ENCODE measurements around the gene GLT1D1. TPM values are rescaled to one million over a fixed set of nuclear protein-coding genes. Genes with fewer than 3 reads are reported as not detected.

Gene GLT1D1
- polyA plus RNA-seq, 3 donors = 40.6 to 55.6 (median 53.3) TPM

DNA sequence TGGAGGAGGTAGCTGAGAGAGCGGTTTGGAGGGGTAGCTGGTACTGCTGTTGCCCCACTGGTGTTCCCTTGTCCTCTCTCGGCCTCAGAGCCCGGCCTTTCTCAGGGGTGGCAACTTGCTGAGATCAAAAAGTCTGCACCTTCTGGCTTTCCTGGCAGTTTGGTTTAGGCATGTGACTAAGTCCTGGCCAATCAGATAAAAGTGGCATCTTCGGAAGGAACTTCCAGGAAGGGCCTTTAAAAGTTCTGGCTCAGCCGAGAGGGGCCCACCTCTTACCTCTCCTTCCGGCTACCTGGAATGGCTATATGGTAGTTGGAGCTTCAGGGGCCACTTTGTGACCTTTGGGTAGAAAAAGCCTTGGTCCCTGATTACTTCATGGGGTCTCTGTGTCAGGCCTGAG, 152.6 kb downstream of the GLT1D1 start:
- Mint-ChIP-seq H3K9me3 (peaks cover 1 to 14% (median 2%) of the 10 kb centered on the region in 7 donors), H3K27ac (no peak overlapping the region)
- no peak overlapping the region for H2AFZ ChIP-seq (ENCODE audit: insufficient read depth, low read depth, low read length, poor library complexity, severe bottlenecking)

DNA sequence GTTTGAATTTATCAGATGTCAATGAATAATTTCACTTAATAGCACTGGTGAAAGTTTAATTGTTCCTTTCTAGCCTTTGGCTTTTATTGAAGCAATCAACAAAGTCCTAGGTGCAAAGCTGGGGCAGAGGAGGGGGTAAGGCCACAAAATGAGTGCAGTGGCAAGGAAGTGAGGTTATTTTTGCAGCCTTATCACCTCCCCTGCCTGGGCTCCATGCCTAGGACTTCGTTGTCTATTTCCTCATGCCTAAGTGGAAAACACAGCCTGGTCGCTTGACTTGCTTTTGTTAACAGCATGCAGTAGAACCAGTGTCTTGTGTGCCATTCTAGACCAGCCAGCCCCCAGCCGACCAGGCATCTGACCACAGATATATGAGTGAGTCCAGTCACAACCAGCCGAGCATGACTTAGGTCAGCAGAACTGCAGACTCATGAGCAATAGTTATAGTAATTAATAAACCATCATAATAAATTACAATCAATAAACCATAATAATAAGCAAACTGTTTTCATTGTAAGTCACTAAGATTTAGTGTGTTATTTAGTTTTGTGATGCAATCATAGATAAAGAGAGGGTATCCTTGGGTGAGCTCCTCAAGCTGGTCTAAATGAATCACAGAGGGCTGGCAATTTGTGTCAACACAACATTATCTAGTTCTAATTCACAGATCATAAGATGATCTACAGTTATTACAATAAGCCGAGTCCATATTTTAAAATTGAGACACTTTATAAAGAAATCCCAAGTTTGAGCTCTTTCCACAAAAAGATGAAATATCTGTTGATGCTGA, 156.8 kb downstream of the GLT1D1 start:
- 33% methylated on average over 2 of the region's 5 CpGs for WGBS (ENCODE audit: insufficient coverage)
- intact Hi-C loops (cut with micrococcal nuclease) = no loop called here
- Mint-ChIP-seq H3K27ac (peak overlapping the region in 1 of 7 donors; percentile 26), H3K4me3 (no peak overlapping the region), H3K27me3 (ENCODE audit: low read depth in 3 of 3) (peaks cover 2 to 6% (median 3%) of the 10 kb centered on the region in 3 donors), H3K9me3 (peaks cover 0 to 10% (median 3%) of the 10 kb centered on the region in 7 donors), H3K4me1 (no peaks in the 10 kb centered on the region), H3K36me3 (no peaks in the 10 kb centered on the region)
- Histone ChIP-seq H3K9me3 (replicated peaks in 1 of 2; ENCODE audit: control insufficient read depth in 1 of 2, insufficient read depth in 1 of 2, low read length in 2 of 2) (no peaks in the 10 kb centered on the region), H3K27me3 (ENCODE audit: control insufficient read depth in 2 of 2, insufficient read depth in 2 of 2, low read length in 2 of 2) (no peaks in the 10 kb centered on the region), H2AFZ (ENCODE audit: insufficient read depth, low read depth, low read length, poor library complexity, severe bottlenecking) (no peak overlapping the region), H3K9ac (ENCODE audit: insufficient read depth, low read length, poor library complexity, severe bottlenecking) (no peak overlapping the region), H3K4me3 (replicated peaks in 1 of 3; ENCODE audit: low read depth in 2 of 3, low read length in 3 of 3) (no peak overlapping the region), H3K27ac (ENCODE audit: low read depth in 1 of 2, low read length in 2 of 2) (no peak overlapping the region), H3K4me2 (replicated peaks; ENCODE audit: extremely low read depth, low read length, poor library complexity, severe bottlenecking) (no peak overlapping the region), H3K79me2 (ENCODE audit: insufficient read depth, low read length) (no peaks in the 10 kb centered on the region), H4K20me1 (ENCODE audit: insufficient read depth, low read length) (no peaks in the 10 kb centered on the region), H3K36me3 (replicated peaks in 1 of 2; ENCODE audit: control insufficient read depth in 1 of 2, insufficient read depth in 2 of 2, low read length in 2 of 2) (no peaks in the 10 kb centered on the region), H3K4me1 (ENCODE audit: control insufficient read depth in 1 of 2, insufficient read depth in 2 of 2, low read length in 2 of 2) (no peaks in the 10 kb centered on the region)
- TF ChIP-seq, protein P1, sequence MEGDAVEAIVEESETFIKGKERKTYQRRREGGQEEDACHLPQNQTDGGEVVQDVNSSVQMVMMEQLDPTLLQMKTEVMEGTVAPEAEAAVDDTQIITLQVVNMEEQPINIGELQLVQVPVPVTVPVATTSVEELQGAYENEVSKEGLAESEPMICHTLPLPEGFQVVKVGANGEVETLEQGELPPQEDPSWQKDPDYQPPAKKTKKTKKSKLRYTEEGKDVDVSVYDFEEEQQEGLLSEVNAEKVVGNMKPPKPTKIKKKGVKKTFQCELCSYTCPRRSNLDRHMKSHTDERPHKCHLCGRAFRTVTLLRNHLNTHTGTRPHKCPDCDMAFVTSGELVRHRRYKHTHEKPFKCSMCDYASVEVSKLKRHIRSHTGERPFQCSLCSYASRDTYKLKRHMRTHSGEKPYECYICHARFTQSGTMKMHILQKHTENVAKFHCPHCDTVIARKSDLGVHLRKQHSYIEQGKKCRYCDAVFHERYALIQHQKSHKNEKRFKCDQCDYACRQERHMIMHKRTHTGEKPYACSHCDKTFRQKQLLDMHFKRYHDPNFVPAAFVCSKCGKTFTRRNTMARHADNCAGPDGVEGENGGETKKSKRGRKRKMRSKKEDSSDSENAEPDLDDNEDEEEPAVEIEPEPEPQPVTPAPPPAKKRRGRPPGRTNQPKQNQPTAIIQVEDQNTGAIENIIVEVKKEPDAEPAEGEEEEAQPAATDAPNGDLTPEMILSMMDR (IDR thresholded peaks at IDR 0.05) = no peak
- no peak for DNase-seq

More for the DNA sequence above, 152.6 kb downstream of the GLT1D1 start:
- H3K4me1 ChIP-seq (ENCODE audit: control insufficient read depth in 1 of 2, insufficient read depth in 2 of 2, low read length in 2 of 2) = no peaks in the 10 kb centered on the region
- H3K27me3 ChIP-seq (ENCODE audit: control insufficient read depth in 2 of 2, insufficient read depth in 2 of 2, low read length in 2 of 2) = no peaks in the 10 kb centered on the region
- H3K36me3 Mint-ChIP-seq = no peaks in the 10 kb centered on the region
- 91% methylated on average over 3 of the region's 6 CpGs for WGBS (ENCODE audit: insufficient coverage)
- no peaks in the 10 kb centered on the region for H3K4me1 Mint-ChIP-seq
- peaks cover under 1 to 3% (median 3%) of the 10 kb centered on the region in 3 donors for H3K27me3 Mint-ChIP-seq (ENCODE audit: low read depth in 3 of 3)
- H3K9me3 ChIP-seq (replicated peaks in 1 of 2; ENCODE audit: control insufficient read depth in 1 of 2, insufficient read depth in 1 of 2, low read length in 2 of 2) = no peaks in the 10 kb centered on the region
- DNase-seq = no peak
- H3K79me2 ChIP-seq (ENCODE audit: insufficient read depth, low read length) = no peaks in the 10 kb centered on the region
- no peak overlapping the region for H3K27ac ChIP-seq (ENCODE audit: low read depth in 1 of 2, low read length in 2 of 2)
- H3K4me2 ChIP-seq (replicated peaks; ENCODE audit: extremely low read depth, low read length, poor library complexity, severe bottlenecking) = no peak overlapping the region
- H4K20me1 ChIP-seq (ENCODE audit: insufficient read depth, low read length) = no peaks in the 10 kb centered on the region
- H3K4me3 Mint-ChIP-seq = no peak overlapping the region
- no peak overlapping the region for H3K4me3 ChIP-seq (replicated peaks in 1 of 3; ENCODE audit: low read depth in 2 of 3, low read length in 3 of 3)
- H3K36me3 ChIP-seq (replicated peaks in 1 of 2; ENCODE audit: control insufficient read depth in 1 of 2, insufficient read depth in 2 of 2, low read length in 2 of 2) = no peaks in the 10 kb centered on the region
- no peak overlapping the region for H3K9ac ChIP-seq (ENCODE audit: insufficient read depth, low read length, poor library complexity, severe bottlenecking)
- intact Hi-C loops (cut with micrococcal nuclease) = no loop called here
- TF ChIP-seq, protein P1 (IDR thresholded peaks at IDR 0.05) = no peak

Measured in CD14-positive monocyte (primary cell).